ENCODE results near the gene SPEN.
A peak's percentile ranks its signal among the peaks of the same experiment; 100 is the strongest.

Gene SPEN, protein sequence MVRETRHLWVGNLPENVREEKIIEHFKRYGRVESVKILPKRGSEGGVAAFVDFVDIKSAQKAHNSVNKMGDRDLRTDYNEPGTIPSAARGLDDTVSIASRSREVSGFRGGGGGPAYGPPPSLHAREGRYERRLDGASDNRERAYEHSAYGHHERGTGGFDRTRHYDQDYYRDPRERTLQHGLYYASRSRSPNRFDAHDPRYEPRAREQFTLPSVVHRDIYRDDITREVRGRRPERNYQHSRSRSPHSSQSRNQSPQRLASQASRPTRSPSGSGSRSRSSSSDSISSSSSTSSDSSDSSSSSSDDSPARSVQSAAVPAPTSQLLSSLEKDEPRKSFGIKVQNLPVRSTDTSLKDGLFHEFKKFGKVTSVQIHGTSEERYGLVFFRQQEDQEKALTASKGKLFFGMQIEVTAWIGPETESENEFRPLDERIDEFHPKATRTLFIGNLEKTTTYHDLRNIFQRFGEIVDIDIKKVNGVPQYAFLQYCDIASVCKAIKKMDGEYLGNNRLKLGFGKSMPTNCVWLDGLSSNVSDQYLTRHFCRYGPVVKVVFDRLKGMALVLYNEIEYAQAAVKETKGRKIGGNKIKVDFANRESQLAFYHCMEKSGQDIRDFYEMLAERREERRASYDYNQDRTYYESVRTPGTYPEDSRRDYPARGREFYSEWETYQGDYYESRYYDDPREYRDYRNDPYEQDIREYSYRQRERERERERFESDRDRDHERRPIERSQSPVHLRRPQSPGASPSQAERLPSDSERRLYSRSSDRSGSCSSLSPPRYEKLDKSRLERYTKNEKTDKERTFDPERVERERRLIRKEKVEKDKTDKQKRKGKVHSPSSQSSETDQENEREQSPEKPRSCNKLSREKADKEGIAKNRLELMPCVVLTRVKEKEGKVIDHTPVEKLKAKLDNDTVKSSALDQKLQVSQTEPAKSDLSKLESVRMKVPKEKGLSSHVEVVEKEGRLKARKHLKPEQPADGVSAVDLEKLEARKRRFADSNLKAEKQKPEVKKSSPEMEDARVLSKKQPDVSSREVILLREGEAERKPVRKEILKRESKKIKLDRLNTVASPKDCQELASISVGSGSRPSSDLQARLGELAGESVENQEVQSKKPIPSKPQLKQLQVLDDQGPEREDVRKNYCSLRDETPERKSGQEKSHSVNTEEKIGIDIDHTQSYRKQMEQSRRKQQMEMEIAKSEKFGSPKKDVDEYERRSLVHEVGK (N-terminal part only)

DNA sequence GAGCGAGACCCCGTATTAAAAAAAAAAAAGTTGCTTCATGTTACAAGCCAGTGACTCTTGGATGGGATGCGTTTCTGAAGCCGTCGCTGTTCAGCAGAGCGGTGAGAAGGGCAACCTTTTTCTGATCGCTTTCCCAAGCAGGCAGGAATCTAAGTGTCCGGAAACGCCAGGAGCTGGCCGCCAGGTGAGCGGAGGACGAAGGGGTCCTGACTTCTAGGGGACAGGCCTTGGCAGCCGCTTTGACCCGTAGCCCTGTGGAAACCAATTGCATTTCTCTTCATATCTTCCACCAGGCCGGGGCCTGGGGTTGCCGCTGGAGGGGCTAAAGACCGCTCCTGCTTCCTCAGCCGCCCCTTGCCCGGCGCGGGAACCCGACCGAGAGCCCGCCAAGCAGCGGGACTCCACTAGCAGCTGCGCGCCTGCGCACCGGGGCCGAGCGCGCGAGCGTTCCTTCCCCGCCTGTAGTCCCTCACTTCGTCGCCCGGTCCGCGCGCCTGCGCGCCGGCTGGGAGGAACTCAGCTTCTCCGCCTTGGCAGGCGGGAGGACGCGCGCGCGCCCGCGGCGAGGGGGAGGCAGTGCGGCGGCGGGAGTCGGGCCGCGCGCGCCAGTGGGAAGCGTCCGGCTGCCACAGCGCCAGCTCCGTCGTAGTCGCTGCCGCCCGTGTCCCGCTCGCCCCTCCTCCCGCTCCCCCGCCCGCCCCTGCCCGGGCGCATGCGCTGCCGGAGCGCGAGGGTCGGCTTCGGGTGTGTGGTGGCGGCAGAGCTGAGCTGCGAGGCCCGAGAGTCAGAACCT is at the start of gene SPEN:
TSS of gene SPEN (plus strand) at position 608 of the 793 bp plus-strand sequence. CDS start 361 bp downstream, outside the sequence.
- peaks cover 0 to 12% of the 10 kb centered on the region in 2 experiments; a peak in 2 of 3 replicates for H3K36me3 ChIP-seq (ENCODE audit: control insufficient read depth in 2 of 2, insufficient read depth in 1 of 2, low read length in 2 of 2)
- peak within 1 kb of the TSS; percentile 87 for H3K4me3 ChIP-seq (ENCODE audit: low read depth, low read length)
- POLR2A ChIA-PET: interaction anchor here (0.6 to 4.8 kb wide), 21 partner anchors 10 to 320 kb away, joined by 3 to 106 read pairs (median 4); partner anchors contain the start of genes DNAJC16 and ZBTB17
- H3K27ac ChIP-seq (ENCODE audit: extremely low read depth, low read depth, low read length): peak within 1 kb of the TSS; percentile 98
- peaks cover 18% of the 10 kb centered on the region for H3K4me1 ChIP-seq (ENCODE audit: control insufficient read depth, insufficient read depth, low read length)
- H3K9me3 ChIP-seq (ENCODE audit: control insufficient read depth, insufficient read depth, low read depth, low read length): no peaks in the 10 kb centered on the region
- CTCF ChIA-PET: interaction anchor here (0.6 to 1.1 kb wide), 4 partner anchors 9 to 69 kb away, joined by 3 to 4 read pairs (median 4); no protein-coding TSS in a partner anchor
- TF ChIP-seq, protein P1, sequence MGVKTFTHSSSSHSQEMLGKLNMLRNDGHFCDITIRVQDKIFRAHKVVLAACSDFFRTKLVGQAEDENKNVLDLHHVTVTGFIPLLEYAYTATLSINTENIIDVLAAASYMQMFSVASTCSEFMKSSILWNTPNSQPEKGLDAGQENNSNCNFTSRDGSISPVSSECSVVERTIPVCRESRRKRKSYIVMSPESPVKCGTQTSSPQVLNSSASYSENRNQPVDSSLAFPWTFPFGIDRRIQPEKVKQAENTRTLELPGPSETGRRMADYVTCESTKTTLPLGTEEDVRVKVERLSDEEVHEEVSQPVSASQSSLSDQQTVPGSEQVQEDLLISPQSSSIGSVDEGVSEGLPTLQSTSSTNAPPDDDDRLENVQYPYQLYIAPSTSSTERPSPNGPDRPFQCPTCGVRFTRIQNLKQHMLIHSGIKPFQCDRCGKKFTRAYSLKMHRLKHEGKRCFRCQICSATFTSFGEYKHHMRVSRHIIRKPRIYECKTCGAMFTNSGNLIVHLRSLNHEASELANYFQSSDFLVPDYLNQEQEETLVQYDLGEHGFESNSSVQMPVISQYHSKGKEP (tag by site-specific recombination; IDR thresholded peaks at IDR 0.05): no peak
- TF ChIP-seq BCL11B (tag by site-specific recombination; IDR thresholded peaks at IDR 0.05; ENCODE audit: low read depth) (peak; percentile 90), ZNF112 (tag by site-specific recombination; IDR thresholded peaks at IDR 0.05) (no peak), SP7 (tag by site-specific recombination; IDR thresholded peaks at IDR 0.05) (peak; percentile 72), YY2 (tag by site-specific recombination; IDR thresholded peaks at IDR 0.05) (no peak), ZNF785 (tag by site-specific recombination; IDR thresholded peaks at IDR 0.05) (no peak), ZNF707 (tag by site-specific recombination; IDR thresholded peaks at IDR 0.05) (no peak), ZNF549 (tag by site-specific recombination; IDR thresholded peaks at IDR 0.05) (no peak), KLF8 (tag by site-specific recombination; IDR thresholded peaks at IDR 0.05) (no peak; the same call in 1 of the 2 replicates), ZNF16 (tag by site-specific recombination; IDR thresholded peaks at IDR 0.05; ENCODE audit: low read depth) (no peak), ZNF157 (tag by site-specific recombination; IDR thresholded peaks at IDR 0.05) (no peak), GLIS1 (tag by site-specific recombination; IDR thresholded peaks at IDR 0.05) (no peak)
- TF ChIP-seq, protein P2, sequence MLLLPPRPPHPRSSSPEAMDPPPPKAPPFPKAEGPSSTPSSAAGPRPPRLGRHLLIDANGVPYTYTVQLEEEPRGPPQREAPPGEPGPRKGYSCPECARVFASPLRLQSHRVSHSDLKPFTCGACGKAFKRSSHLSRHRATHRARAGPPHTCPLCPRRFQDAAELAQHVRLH (tag by site-specific recombination; IDR thresholded peaks at IDR 0.05): no peak
- TF ChIP-seq, protein P3, sequence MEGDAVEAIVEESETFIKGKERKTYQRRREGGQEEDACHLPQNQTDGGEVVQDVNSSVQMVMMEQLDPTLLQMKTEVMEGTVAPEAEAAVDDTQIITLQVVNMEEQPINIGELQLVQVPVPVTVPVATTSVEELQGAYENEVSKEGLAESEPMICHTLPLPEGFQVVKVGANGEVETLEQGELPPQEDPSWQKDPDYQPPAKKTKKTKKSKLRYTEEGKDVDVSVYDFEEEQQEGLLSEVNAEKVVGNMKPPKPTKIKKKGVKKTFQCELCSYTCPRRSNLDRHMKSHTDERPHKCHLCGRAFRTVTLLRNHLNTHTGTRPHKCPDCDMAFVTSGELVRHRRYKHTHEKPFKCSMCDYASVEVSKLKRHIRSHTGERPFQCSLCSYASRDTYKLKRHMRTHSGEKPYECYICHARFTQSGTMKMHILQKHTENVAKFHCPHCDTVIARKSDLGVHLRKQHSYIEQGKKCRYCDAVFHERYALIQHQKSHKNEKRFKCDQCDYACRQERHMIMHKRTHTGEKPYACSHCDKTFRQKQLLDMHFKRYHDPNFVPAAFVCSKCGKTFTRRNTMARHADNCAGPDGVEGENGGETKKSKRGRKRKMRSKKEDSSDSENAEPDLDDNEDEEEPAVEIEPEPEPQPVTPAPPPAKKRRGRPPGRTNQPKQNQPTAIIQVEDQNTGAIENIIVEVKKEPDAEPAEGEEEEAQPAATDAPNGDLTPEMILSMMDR (tag by site-specific recombination; IDR thresholded peaks at IDR 0.05): peak; percentile 45; the same call in 1 of the 2 replicates
- TF ChIP-seq, protein P4, sequence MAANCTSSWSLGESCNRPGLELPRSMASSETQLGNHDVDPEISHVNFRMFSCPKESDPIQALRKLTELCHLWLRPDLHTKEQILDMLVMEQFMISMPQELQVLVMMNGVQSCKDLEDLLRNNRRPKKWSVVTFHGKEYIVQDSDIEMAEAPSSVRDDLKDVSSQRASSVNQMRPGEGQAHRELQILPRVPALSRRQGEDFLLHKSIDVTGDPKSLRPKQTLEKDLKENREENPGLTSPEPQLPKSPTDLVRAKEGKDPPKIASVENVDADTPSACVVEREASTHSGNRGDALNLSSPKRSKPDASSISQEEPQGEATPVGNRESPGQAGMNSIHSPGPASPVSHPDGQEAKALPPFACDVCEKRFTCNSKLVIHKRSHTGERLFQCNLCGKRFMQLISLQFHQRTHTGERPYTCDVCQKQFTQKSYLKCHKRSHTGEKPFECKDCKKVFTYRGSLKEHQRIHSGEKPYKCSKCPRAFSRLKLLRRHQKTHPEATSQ (tag by site-specific recombination; IDR thresholded peaks at IDR 0.05): no peak
- TF ChIP-seq, protein P5, sequence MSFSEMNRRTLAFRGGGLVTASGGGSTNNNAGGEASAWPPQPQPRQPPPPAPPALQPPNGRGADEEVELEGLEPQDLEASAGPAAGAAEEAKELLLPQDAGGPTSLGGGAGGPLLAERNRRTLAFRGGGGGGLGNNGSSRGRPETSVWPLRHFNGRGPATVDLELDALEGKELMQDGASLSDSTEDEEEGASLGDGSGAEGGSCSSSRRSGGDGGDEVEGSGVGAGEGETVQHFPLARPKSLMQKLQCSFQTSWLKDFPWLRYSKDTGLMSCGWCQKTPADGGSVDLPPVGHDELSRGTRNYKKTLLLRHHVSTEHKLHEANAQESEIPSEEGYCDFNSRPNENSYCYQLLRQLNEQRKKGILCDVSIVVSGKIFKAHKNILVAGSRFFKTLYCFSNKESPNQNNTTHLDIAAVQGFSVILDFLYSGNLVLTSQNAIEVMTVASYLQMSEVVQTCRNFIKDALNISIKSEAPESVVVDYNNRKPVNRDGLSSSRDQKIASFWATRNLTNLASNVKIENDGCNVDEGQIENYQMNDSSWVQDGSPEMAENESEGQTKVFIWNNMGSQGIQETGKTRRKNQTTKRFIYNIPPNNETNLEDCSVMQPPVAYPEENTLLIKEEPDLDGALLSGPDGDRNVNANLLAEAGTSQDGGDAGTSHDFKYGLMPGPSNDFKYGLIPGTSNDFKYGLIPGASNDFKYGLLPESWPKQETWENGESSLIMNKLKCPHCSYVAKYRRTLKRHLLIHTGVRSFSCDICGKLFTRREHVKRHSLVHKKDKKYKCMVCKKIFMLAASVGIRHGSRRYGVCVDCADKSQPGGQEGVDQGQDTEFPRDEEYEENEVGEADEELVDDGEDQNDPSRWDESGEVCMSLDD (tag by site-specific recombination; IDR thresholded peaks at IDR 0.05): no peak
- TF ChIP-seq, protein P6, sequence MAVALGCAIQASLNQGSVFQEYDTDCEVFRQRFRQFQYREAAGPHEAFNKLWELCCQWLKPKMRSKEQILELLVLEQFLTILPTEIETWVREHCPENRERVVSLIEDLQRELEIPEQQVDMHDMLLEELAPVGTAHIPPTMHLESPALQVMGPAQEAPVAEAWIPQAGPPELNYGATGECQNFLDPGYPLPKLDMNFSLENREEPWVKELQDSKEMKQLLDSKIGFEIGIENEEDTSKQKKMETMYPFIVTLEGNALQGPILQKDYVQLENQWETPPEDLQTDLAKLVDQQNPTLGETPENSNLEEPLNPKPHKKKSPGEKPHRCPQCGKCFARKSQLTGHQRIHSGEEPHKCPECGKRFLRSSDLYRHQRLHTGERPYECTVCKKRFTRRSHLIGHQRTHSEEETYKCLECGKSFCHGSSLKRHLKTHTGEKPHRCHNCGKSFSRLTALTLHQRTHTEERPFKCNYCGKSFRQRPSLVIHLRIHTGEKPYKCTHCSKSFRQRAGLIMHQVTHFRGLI (tag by site-specific recombination; IDR thresholded peaks at IDR 0.05): no peak
- TF ChIP-seq, protein P7, sequence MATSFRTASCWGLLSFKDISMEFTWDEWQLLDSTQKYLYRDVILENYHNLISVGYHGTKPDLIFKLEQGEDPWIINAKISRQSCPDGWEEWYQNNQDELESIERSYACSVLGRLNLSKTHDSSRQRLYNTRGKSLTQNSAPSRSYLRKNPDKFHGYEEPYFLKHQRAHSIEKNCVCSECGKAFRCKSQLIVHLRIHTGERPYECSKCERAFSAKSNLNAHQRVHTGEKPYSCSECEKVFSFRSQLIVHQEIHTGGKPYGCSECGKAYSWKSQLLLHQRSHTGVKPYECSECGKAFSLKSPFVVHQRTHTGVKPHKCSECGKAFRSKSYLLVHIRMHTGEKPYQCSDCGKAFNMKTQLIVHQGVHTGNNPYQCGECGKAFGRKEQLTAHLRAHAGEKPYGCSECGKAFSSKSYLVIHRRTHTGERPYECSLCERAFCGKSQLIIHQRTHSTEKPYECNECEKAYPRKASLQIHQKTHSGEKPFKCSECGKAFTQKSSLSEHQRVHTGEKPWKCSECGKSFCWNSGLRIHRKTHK (tag by site-specific recombination; IDR thresholded peaks at IDR 0.05): no peak
- TF ChIP-seq, protein P8, sequence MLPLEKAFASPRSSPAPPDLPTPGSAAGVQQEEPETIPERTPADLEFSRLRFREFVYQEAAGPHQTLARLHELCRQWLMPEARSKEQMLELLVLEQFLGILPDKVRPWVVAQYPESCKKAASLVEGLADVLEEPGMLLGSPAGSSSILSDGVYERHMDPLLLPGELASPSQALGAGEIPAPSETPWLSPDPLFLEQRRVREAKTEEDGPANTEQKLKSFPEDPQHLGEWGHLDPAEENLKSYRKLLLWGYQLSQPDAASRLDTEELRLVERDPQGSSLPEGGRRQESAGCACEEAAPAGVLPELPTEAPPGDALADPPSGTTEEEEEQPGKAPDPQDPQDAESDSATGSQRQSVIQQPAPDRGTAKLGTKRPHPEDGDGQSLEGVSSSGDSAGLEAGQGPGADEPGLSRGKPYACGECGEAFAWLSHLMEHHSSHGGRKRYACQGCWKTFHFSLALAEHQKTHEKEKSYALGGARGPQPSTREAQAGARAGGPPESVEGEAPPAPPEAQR (tag by site-specific recombination; IDR thresholded peaks at IDR 0.05): no peak
